Measurements from ENCODE around the gene SLC35G1.

SLC35G1 gene

GRCh38 chr10:93893646-93894515 is at the start of gene SLC35G1:
Gene SLC35G1 (plus strand): TSS chr10:93893978. CDS start chr10:93894034, 56 bp downstream.
- in situ Hi-C loops (cut with HindIII; ENCODE audit: low sequenced_read_pairs): no loop called here

- in situ Hi-C loops (cut with HindIII; ENCODE audit: low sequenced_read_pairs): no loop called here
Measured at GRCh38 chr10:93844979-93845626, 48.7 kb upstream of the SLC35G1 start.

GRCh38 chr10:93849593-93849992 is 44.2 kb upstream of the SLC35G1 start:
- in situ Hi-C loops (cut with HindIII; ENCODE audit: low sequenced_read_pairs): no loop called here

- in situ Hi-C loops (cut with HindIII; ENCODE audit: low sequenced_read_pairs): no loop called here
Measured at GRCh38 chr10:93850031-93851015, 43.5 kb upstream of the SLC35G1 start.

- in situ Hi-C loops (cut with HindIII; ENCODE audit: low sequenced_read_pairs): no loop called here
Measured at GRCh38 chr10:93851169-93851568, 42.6 kb upstream of the SLC35G1 start.

DNA sequence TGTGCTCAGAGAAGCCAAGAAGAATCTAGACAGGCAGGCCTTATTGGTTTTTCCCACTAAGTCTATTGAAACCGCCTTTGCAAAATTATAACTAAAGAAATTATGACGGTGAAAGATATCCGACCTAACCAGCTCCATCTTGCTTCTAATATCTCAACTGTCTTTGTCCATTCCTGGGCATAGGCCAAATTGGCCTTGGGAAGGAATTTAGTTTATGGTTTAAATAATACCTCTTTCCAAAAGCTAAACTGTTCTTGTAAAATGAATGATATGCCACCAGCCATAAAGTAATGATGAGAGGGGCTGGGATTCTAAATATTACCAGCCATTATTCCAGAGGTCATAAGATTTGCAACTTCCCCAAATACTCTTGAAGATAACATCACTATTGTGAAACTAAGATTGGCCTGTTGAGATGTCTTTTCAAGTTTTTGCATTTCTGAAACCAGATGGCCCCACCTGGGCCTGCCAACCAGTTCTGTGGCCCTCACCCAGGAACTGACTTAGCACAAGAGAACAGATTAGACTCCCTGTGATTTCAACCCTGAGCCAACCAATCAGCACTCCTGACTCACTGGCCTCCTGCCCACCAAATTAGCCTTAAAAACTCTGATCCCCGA is 41.2 kb upstream of the SLC35G1 start:
- in situ Hi-C loops (cut with HindIII; ENCODE audit: low sequenced_read_pairs): no loop called here

DNA sequence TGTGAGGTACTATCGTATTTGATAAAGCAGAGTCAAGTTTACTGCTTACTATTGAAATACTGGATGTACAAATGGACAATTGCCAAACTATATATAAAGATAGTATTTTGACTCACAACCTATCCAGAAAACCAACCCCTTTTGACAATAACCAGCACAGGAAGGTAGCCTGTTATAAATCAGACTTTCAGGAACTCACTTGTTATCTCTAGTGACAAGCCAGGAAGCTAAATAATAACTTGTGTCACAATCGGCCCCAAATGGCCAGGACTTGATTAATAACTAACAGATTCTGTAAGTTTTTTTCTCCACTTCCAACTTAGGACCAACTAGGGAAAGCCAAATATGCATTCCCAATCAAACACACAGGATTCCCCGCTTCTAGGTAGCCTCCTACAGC is 38.8 kb upstream of the SLC35G1 start:
- in situ Hi-C loops (cut with HindIII; ENCODE audit: low sequenced_read_pairs): no loop called here

- in situ Hi-C loops (cut with HindIII; ENCODE audit: low sequenced_read_pairs): no loop called here
Measured at GRCh38 chr10:93856349-93857145, 37.2 kb upstream of the SLC35G1 start.

DNA sequence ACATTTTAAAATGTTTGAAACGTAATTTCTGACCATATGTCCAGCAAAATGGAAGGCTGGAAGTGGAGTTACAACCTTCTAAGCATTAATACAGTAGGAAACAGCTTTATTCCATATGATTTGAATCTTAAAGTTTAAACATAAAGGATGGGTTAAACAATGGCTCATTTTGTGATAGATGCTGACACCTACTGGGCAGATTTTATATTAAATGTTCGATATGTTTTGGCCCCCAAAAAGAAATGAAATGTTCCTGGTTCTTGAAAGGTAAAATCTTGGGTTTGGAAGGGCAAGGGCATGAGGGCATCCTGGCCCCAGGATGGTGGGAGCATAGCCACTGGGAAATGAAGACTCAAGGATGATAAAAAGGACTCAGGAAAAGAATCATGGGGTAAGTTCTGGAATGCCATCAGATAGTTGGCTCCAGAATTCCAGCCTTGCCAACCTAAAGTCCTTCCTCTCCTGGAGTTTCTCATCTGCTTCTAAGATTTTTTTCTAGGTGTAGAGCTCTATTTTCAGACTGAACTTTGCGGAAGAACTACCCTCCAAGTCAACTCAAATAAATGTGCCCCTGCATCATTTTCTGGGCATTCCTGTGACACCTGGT is 34.6 kb upstream of the SLC35G1 start:
- in situ Hi-C loops (cut with HindIII; ENCODE audit: low sequenced_read_pairs): no loop called here

DNA sequence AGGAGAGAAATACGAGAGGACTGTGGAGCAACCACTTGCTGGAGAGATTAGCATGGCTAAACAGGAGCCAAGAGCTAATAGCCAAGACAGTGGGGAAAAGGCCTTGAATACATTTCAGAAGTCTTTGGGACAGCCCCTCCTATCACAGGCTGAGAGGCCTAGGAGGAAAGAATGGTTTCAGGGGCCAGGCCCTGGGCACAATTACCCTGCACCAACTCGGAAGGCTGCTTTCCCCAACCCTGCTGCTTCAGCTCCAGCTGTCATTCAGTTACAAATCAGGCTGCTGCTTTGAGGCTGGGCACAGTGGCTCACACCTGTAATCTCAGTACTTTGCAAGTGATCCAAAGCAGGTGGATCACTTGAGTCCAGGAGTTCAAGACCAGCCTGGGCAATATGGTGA is 32.0 kb upstream of the SLC35G1 start:
- in situ Hi-C loops (cut with HindIII; ENCODE audit: low sequenced_read_pairs): no loop called here

DNA sequence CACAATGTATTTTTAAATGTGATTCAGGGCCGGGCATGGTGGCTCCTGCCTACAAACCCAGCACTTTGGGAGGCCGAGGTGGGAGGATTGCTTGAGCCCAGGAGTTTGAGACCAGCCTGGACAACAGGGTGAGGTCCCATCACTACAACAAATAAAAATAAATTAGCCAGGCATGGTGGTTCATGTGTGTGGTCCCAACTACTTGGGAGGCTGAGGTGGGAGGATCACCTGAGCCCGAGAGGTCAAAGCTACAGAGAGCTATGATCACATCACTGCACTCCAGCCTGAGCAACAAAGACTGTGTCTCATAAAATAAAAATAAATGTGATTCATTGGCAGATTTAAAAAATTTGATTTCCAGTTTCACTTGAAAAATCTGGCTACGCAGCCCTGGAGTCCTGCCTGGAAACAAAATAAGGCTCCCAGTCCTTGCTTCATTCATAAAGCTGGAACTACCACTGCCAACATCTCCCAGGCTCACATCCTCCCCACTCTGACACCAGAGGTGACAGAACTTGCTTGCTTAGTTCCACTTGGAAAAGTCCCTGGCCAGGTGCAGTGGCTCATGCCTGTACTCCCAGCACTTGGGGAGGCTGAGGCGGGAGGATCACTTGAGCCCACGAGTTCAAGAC is 27.9 kb upstream of the SLC35G1 start:
- in situ Hi-C loops (cut with HindIII; ENCODE audit: low sequenced_read_pairs): no loop called here

- in situ Hi-C loops (cut with HindIII; ENCODE audit: low sequenced_read_pairs): no loop called here
Measured at GRCh38 chr10:93867525-93867924, 26.3 kb upstream of the SLC35G1 start.

DNA sequence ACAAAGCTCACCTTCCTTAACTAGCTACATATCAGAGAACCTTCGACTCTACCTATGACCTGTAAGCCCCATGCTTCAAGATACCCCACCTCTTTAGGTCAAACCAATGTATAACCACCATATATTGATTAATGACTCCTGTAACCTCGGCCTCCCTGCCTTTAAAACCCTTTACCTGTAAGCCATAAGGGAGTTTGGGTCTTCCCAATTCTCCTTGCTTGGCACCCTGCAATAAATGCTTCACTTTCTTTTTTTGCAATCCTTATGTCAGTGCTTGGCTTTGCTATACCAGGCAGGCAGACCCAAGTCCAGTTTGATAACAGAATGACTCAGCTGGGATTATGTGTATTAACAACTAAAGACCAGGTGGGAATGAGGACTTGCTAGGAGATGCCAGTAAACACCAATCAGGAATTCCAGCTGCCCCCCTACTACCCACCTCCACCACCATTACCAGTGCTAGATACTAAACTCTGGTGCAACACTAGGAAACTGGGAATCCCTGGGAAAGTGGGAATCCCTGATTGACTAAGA is 22.0 kb upstream of the SLC35G1 start:
- in situ Hi-C loops (cut with HindIII; ENCODE audit: low sequenced_read_pairs): no loop called here

- in situ Hi-C loops (cut with HindIII; ENCODE audit: low sequenced_read_pairs): no loop called here
Measured at GRCh38 chr10:93872375-93873158, 21.2 kb upstream of the SLC35G1 start.

DNA sequence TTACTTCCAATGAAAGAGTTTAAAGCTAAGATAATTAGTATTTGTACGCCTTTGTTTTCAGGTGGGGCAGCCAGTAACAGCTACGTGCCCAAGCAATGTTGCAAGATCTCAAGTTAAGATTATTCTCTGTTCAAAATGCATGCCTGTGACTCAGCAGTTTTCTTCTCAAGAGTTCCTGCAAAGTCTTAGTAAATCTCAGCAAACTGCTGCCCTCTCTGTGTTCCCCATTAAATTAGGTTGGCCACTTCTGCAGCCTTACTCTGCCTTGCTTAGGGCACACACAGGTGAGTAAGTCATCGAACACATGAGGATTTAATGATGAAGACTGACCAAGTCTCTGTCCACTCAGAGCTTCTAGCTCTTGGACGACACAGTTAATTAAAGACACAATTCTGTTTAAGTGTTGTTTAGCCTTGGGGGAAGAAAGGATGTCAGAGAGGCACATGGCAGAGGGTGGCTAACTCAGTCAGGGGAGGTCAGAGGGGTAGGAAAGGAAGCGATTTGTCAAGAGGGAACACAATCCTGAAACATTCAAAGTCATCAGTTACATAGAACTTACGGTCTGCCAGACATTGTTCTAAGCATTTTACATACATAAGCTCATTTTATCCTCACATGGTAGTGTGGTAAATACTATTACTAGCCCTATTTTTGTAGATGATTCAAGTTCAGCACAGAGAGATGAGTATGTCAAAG is 20.2 kb upstream of the SLC35G1 start:
- in situ Hi-C loops (cut with HindIII; ENCODE audit: low sequenced_read_pairs): no loop called here

GRCh38 chr10:93874309-93875031 is 19.3 kb upstream of the SLC35G1 start:
- in situ Hi-C loops (cut with HindIII; ENCODE audit: low sequenced_read_pairs): no loop called here

GRCh38 chr10:93875032-93875358 is 18.8 kb upstream of the SLC35G1 start:
- in situ Hi-C loops (cut with HindIII; ENCODE audit: low sequenced_read_pairs): no loop called here

Measured in DLD1 (cell line).